ENCODE data around the gene DHCR7.

The DHCR7 gene

DNA sequence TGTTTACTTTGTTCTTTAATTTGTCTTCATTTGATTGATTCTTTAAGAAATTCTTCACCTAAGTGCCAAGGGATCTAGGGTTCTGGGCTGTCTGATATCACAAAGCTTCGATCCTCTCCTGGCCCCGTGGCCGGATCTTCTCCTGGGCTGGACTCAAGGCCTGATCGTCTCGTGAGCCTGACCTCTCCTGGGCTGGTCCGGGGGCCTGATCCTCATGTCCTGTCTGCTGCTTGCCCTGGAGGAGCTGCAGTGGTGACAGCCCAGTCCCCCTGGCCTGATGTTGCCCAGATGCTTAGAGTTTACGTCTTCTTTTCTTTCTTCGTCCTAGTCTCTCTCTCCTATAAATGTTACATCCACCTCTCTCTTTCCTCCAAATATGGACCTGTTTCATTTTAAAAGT is 8.1 kb upstream of the DHCR7 start:
- FAIRE-seq, result no peak

DNA sequence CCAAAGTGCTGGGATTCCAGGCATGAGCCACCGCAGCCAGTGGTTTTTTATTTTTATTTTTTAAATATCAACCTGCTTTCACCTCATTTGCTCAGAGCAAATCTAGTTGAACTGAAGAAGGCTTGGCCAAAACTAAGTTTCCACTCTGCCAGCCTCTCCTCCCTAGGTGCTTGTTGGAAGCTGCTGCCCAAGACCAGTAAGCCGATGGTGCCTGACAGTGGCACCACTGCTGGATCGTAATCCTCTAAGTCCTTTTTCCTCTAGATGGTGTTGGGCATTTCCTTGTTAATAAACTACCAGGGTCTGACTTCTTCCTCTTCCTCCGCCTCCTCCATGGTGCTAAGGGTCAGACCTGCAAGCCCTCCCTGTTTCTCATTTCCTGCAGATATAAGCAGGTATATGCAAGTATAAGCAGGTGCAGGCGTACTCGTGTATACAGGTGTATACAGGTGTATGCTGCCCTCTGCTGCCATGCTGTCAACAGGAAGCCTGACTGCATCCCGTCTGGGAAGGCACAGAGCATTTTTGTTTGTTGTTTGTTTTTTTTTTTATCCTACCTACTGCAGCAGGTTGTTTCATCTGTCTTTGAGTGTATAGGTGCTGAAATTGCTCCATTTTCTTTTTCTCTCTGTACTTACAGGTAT is 6.4 kb upstream of the DHCR7 start:
- no peak for FAIRE-seq

DNA sequence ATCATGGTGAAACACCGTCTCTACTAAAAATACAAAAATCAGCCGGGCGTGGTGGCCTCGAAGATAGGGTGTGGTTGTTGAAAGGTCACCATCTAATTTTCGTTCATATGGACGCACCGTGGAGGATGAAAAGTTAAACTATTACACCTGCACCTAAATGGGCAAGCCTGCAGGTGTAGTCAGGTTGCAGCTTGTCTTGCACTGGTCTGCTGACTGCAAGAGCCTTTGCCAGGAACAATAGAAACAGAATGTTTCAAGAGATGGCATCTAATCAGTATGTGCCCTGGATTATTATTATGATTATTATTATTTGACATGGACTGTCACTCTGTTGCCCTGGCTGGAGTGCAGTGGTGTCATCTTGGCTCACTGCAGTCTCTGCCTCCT is 5.7 kb upstream of the DHCR7 start:
- no peak for FAIRE-seq

DNA sequence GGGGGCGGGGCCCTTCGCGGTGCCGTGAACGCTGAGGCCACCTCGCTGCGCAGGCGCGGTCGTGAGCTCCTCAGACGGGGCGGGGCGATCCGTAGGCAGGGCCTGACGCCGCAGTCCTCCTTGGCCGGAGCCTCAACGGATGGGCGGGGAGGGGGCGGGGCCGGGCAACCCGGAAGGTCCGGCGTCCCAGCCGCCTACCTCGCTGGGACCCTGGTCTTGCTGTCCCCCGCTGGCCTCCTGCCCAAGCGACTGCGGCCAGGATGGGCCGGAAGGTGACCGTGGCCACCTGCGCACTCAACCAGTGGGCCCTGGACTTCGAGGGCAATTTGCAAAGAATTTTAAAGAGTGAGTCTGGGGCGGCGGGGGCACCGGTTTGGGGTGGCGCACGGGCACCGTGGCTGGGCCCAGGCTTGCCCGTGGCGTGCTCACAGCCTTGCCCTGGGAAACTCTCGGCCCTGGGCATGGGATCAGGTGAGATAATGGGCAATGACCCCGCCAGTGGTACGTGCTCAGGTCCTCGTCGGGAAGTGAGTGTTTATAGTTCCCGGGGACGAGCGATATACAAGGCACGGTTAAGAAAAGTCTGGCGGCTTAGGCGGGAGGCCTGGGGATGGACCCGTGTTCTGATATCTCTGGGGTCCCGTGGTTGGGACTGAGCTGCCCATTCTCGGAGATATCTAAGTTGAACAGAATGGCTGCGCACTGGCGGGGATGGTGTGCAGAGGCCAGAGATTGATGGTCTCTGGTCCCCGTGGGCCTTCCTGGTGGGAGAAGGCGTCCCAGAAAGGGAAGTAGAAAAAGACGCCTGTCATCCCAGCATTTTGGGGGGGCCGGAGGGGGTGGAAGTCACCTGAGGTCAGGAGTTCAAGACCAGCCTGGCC is 5.1 kb upstream of the DHCR7 start, which contains the start of gene NADSYN1:
Gene NADSYN1, plus strand, starts transcription at position 167 of the 881 bp plus-strand sequence. Its CDS starts 94 bp downstream, at position 261.
- no peak for FAIRE-seq

DNA sequence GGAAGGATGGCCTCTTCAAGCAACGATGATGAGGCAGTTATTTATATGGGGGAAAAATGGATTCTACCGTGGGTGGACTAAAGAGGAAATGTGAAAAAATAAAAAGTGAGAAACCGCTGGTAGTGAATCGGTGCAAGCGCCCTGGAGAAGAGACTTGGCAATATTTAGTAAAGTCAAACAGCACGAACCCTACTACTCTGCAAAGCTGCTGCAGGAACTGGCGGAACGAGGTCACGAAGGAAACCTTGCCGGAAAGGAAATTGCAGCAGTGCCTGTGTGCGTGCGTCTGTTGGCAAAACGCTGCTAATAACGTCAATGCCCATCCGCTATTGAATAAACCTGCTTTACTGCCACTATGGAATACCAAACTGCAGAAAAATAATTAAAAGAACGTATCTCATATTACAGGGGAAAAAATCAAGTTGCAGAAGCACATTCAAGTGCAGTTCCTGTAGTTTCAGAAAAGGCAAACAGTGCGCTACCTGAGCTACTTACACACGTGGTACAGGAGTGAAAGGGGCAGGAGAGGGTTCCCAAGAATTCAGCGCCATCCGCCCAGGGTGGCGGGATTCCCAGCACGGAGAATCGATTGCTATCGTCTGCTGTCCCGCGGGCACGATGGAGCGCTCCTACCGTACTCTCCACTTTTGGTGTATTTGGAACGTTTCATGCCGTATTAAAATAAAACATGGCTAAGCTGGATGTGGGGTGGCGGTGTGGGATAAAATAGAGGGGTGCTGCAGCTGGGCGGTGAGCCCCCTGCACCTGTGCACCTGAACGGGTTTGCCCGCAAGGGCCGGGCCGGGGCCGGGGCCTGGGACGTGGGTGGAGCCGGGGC is 4.2 kb upstream of the DHCR7 start:
- no peak for FAIRE-seq

DNA sequence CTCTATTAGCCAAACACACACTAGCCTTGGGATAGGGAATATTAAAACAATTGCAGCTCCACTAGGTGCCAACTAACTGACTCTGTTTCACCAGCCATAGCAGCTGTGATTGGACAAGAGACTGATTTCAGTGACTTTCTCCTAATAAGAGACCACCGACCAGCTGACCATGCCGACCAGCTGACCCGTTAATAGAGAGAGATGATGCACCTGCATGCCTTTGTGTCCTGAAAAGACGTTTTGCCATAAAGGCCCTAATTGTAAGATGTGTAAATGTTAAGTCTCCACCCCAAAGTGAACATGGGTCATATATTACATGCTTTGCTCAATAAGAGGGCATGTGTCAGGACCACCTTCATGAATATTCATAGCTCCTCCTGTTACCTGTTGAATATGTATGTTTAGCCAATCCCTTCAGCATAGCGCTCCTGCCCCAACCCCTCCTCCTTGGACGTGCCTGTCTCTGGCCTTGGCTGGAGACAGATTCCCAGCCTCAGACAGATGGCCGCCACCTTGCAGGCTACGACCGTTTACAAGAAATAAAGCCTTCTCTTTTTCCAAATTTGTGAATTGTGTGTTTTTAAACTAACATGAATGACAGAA is 3.5 kb upstream of the DHCR7 start:
- FAIRE-seq, result no peak

DNA sequence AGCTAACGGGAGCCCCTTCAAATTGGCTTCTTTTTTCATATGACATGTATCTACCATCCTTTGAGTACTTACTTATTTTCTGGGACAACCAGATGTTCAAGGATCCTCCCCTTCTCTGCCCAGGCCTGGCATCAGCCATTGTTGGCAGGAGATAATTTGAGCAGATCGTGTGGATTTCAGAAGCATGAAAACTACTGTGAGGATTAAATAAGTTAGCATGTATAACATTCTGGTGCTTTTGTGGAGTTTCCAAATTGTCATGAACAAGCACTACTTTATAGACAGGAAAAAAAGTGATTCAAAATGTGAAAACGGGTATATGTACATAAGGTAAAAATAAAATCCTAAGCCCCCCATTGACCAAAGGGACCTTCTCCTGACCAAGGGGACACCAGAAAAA is 2.7 kb upstream of the DHCR7 start:
- no peak for FAIRE-seq

DNA sequence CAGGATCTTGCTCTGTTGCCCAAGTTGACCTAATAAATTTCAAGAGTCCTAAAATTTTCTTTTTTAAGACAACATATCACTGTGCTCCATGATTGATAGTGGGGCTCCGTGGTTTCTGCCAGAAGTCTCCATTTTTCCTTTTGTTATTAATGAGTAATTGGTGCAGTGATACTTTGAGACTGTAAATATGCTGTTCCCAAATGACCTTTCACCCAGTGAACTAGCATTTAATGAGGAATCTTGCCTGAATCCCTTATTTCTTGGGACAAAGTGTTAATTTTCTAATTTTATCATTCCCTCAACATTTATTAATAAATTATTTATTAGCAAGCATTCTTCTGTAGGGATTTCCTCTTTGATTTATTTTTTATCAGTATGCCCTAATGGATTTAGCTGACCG is 2.3 kb upstream of the DHCR7 start:
- no peak for FAIRE-seq

DNA sequence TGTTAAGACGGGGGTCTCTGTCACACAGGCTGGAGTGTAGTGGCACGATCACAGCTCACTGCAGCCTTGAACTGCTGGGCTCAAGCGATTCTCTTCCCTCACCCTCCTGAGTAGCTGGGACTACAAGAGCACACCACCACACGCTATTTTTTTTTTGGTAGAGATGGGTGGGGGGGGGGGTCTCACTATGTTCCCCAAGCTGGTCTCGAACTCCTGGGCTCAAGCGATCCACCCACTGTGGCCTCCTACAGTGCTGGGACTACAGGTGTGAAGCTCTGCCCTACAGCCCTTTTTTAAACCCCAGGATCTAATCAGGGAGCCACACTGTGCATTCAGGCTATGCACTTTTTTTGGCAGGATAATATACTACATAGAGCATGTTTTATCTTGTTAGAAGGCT is 1.4 kb upstream of the DHCR7 start:
- FAIRE-seq, result no peak

DNA sequence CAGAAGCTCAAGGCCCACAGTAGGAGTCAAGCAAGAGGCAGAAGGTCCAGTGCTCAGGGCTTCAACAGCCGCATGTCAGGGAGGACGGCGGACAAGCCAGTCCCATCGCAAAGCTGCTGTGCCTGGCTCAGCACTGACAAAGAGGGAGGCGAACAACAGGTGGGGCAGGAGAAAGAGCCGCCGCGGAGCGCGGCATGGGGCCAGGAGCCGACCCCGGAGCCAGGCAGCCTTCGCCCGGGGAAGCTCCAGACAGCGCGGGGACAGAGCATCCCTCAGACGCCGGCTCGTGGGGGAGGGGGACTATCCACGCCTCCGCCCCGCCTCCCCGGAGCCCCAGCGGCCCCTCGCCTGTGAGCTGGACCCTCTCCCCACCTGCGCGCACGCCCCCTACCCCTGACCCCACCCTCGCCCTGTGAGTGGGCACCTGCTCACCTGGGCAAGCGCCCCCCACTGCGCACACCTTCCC is 369 bp downstream of the DHCR7 start:
- no peak for FAIRE-seq

DNA sequence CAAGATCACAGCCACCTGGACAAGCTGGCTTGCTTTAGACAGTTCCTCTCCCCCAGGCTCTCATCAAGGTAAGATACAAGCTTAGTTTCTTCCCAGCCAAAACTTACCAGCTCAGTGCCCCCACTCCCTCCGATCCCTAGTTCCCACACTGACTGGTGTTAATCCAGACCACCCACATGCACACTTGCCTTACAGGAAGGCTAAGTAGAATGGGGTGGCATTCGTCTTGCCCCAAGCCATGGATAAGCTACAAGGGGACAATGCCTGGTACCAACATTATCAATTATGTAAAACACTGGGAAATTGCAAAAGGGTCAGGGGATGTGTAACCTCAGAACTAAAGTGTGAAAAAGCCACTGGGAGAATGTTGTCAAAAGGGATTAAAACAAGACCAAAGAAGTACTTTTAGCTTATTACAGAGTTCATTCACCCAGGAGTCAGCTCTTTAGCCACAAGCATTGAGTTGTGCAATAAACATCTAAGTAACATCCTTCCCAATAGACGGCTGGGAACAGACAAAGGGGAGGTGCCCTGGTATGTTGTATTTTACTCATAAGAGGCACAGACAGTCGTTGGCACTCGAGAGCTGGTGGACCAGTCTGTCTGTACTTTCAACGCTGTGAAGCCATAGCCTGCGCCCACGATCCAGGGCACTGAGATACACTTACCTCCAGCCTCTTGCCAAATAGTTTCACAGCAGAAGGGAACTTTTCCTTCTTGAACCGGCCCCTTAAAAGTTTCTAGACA is 1.1 kb downstream of the DHCR7 start:
- no peak for FAIRE-seq

DNA sequence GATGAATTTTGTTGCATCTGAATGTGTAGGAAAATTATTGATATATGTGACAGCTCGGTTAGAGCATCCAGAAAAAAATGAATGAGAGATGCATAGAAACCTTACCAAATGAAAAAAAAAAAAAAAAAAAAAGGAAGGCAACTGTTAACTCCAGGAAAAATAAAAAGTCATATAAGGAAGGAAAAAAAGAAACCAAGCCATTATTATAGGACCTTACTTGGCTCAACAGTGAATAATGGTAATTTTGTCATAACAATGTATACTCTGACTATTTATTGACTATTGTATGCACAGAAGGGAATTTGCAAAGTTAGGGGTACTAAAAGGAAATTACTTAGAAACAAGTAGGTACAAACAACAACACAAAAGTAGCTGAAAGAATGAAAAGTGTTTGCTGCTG is 2.0 kb downstream of the DHCR7 start:
- no peak for FAIRE-seq

DNA sequence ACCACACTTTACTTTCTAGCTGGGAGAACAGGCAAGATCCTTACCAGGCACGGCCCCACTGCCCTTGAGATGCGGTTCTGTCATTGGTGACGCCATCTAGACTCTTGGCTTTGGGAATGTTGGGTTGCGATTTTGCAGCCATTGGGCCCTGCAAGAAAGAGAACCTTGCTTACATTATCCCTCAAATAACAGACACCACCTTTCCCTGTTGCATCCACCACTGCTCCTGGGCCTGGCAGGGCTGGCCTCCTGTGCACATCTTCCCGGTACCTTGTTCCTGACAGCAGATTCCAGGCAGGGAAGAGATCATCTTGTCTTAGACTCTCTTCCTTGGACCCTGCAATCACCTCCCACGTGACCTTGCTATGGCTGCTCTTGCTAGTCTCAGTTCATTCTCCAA is 3.4 kb downstream of the DHCR7 start:
- FAIRE-seq, result no peak

DNA sequence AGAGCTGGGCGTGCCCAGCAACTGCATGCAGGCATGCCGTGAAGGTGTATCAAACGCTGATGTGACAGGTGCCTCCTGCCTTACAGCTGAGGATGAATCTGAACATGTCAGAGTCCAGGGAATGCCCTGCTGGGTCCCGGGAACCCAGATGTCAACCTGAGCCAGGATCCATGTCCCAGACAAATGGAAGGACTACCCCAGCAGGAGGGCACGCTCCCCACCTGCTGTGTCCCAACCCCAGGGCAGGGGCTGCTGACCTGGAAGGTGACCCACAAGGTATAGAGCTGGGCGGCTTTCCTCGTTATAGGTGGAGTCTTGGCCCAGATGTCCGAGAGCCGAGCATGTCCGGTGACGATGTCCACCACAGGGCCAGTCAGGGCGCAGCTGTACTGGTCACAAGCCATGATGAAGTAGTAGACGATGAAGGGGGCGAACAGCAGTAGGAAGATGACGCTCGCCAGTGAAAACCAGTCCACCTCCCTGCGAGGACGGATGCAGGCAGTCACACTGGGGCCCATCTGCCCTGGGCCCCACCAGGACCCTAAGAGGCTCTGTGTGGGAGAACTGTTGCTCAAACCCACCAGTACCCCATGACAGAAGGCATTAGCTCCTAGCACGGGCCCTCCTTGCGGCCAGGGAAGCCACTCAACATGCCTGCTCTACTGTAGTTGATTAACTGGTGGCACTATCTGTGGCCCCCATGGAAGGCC is 4.3 kb downstream of the DHCR7 start:
- no peak for FAIRE-seq

DNA sequence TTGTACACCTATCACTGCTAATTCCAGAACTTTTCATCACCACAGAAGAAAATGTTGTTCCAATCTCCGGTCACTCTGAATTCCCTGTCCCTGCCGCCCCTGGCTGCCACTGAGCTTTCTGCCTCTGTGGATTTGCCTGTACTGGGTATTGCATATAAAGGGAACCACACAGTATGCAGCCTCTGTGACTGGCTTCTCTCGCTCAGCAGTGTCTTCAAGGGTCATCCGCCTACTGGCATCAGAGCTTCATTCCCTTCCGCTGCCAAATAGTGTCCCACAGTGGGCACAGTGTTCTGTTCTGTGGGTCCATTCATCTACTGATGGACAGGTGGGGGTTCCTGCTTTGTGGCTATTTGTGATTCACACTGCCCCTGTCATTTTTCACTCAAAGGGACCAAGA is 5.3 kb downstream of the DHCR7 start:
- FAIRE-seq, result no peak

DNA sequence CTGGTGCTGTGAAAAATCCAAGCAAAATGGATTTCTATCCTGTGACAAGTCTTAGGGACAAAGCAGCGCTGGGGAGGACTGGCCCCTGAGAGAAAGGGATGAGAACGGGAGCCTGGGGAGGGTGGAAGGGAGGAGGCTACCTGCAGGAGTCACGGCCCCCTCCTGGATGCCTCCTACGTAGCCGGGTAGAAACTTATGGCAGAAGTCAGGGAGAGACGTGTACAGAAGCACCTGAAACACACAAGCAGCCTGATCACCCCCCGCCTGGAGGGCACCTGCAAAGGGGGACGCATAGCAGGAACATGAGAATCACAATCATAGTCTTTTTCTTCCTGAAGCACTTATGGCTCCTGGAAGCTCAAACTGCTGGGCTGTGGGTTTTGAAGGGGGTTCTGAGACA is 6.1 kb downstream of the DHCR7 start:
- no peak for FAIRE-seq

DNA sequence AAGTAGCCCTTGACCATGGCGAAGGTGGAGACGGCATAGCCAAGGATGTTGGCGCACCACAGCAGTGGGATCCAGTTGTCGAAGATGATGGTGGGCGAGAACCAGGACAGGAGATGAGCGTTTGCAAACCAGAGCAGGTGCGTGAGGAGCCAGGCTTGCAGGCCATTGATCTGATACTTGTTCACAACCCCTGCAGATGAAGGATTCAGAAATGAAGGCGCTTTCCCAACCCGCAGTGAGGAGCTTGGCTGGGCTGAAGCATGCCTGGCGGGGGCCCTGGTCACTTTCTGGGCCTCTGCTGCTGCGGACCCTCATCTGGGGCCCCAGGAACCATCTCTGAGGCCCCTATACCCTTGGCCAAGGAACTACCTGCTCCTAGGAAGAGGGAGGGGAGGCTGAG is 6.9 kb downstream of the DHCR7 start:
- FAIRE-seq, result no peak

DNA sequence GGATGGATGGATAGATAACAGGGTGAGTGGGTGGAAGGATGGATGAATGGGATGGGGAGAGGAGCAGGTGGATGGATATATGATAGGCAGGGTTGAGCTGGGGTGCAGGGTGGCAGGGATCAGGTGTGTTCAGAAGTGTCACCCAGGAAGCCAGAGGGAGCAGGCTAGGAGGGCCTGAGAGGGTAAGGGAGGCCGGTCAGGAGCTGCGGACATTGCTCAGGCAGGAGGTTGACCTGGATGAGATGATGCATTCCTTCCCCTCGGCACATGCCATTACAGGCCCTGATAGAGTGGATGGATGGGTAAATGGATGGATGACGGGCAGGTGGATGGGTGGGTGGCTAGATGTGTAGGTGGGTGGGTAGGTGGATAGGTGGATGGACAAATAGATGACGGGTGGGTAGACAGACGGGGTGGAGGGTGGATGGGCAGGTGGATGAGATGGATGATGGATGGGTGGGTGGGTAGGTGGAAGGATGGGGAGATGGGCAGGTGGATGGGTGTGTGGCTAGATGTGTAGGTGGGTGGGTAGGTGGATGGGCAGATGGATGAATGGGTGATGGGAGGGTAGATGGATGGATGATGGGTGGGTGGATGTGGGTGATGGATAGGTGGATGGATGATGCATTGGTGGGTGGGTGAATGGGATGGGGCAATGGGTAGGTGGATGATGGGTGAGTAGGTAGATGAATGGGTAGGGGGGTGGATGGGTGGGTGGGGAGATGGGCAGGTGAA is 8.0 kb downstream of the DHCR7 start:
- no peak for FAIRE-seq

DNA sequence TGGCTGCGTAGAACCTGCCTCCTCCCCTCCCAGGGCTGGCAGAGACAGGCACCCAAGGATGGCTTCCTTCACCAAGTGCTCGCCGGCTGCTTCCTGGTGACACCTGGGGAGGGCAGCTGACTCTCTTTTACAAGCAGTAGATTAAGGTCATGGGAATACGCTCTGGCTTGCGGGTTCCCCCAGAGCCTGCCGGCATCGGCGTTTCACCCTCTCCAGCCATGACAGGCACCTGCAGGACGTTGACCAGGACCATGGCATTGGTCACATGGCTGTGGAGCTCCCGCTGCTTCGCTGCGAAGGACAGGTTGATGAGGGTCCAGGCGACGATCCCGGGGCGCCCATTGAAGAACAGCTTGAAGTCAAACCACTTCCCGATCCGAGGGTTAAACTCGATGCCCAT is 9.5 kb downstream of the DHCR7 start:
- no peak for FAIRE-seq

DNA sequence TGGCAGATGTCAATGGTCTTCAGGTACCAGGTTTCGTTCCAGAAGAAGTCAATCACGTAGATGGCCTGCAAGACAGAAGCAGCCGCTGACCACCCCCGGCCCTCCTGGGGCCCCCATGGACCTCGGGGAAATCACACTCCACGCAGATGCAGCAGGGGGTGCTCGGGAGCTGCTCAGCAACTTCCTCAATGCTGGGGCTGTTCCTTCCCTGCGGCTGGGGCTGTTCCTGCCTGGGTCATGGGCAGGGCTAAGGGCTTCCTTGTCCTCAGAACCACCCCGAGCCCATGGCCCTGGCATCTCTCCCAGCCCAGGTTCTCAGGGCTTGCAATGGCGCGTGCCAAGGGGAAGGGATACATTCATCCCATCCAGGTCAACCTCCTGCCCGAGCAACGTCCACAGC is 10.3 kb downstream of the DHCR7 start:
- no peak for FAIRE-seq

DNA sequence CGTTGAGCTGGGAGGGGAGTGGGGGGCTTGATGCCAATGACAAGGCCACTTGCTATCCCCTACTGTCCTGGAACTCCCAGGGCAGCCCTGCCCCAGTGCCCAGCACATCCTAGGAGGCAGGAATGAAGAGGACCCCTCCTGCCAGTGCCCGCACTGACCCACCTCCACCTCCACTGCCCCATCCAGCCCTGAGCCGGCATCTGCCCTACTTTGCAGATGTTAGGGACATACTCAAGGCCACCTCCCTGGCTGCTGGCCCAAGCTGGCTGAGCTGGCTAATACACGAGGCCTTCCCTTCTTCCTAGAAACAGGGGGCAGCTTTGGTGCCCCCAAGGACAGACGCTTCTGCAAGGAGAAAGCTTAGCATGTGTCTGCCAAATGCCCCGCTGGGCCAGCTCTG is 10.8 kb downstream of the DHCR7 start:
- FAIRE-seq, result no peak
